Measurements from ENCODE around the gene PLEKHJ1. TPM values are rescaled to one million over a fixed set of nuclear protein-coding genes. Genes with fewer than 3 reads are reported as not detected.

Gene PLEKHJ1
- total and polyA plus RNA-seq, 4 donors: 64.4 to 76.4 (median 67.3) TPM

DNA sequence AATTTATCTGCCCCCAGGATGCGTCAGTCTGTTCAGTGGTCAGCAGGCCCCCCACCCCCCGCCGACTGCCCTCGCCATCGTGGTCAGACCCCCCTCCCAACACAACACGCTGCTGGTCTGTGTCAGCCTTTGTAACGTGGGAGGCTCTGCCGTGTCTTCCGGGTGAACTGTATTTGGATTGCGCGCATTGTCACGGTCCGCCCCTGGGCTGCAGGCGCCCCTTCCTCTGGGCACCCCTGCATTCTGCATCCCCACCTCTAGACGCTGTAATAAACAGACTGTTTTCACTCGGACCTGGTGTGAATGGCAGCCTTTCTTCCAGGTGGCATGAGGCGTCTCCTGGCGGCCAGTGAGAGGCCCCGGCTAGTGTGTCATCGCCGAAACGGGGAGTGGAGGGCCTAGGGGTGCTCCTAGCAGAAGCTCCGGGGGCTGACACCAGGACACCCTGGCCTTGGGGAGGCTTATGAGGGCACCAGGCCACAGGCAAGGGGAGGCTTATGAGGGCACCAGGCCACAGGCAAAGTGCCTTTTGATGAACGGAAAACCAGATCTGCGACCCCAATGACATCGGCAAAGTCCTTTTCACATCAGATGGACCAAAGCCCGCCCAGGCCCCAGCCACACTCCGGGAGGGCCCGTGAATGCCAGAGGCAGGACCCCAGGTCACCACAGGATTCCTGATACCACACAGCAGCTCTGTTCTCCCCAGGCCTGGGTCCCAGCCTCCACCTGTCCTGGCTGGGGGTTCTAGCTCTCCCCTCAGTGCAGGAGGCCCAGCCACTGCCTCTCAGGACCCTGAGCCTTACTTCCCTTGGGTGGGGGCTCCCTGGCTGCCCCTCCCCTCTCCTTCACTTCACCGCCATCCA is 3.6 kb downstream of the PLEKHJ1 start:
- Histone ChIP-seq H3K36me3 (ENCODE audit: control insufficient read depth in 4 of 4, insufficient read depth in 4 of 4, low read length in 4 of 4) (peaks cover 3 to 57% (median 8%) of the 10 kb centered on the region in 4 donors), H3K9ac (ENCODE audit: insufficient read depth in 1 of 2, low read length in 2 of 2) (no peak overlapping the region), H3K9me3 (ENCODE audit: control insufficient read depth in 4 of 4, insufficient read depth in 3 of 4, low read length in 3 of 4) (no peaks in the 10 kb centered on the region), H3K4me3 (no peak overlapping the region), H3K27ac (ENCODE audit: low read depth in 1 of 2, low read length in 1 of 2) (no peak overlapping the region), H3K27me3 (ENCODE audit: control insufficient read depth in 3 of 3, insufficient read depth in 3 of 3, low read length in 2 of 3) (no peaks in the 10 kb centered on the region), H3K4me1 (ENCODE audit: control insufficient read depth in 5 of 5, insufficient read depth in 5 of 5, low read length in 5 of 5) (peaks cover 3 to 20% (median 6%) of the 10 kb centered on the region in 5 donors)
- TF ChIP-seq, protein P1, sequence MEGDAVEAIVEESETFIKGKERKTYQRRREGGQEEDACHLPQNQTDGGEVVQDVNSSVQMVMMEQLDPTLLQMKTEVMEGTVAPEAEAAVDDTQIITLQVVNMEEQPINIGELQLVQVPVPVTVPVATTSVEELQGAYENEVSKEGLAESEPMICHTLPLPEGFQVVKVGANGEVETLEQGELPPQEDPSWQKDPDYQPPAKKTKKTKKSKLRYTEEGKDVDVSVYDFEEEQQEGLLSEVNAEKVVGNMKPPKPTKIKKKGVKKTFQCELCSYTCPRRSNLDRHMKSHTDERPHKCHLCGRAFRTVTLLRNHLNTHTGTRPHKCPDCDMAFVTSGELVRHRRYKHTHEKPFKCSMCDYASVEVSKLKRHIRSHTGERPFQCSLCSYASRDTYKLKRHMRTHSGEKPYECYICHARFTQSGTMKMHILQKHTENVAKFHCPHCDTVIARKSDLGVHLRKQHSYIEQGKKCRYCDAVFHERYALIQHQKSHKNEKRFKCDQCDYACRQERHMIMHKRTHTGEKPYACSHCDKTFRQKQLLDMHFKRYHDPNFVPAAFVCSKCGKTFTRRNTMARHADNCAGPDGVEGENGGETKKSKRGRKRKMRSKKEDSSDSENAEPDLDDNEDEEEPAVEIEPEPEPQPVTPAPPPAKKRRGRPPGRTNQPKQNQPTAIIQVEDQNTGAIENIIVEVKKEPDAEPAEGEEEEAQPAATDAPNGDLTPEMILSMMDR (IDR thresholded peaks at IDR 0.05; ENCODE audit: control extremely low read depth, extremely low read depth): no peak
- WGBS, 2 donors: 83 to 86% methylated on average over 30 of the region's 30 CpGs
- DNase-seq (no peak), ATAC-seq (ENCODE audit: insufficient read depth, low FRiP score) (no peak)

DNA sequence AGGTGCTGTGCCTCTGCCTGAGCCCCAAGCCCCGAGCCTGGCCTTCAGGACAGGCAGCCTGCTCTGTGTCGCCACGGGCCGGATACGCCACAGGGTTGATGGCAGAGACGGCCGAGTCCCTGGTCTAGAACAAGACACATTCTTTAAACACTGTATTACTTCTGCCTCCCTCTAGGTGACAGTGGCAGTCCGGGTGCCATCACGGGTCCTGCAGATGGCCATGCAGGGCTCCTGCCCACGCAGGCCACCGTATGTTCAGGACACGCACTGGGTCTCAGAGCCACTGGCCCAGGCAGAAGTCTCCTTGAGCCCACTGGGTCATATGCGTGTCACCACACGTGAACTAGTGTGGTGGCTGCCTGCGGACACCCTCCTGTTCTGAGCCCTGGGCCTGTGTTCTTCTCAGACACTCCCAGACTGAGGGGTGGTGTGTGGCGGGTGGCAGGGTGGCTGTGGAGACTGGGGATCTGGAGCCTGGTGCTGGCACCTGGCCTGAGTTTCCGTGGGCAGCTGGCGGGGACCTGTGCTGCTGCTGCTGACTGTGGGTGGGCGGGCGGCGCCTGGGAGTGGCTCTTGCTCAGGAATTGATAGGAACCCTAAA is 4.4 kb downstream of the PLEKHJ1 start:
- Histone ChIP-seq H3K27me3 (ENCODE audit: control insufficient read depth in 3 of 3, insufficient read depth in 3 of 3, low read length in 2 of 3) (no peaks in the 10 kb centered on the region), H3K9me3 (ENCODE audit: control insufficient read depth in 4 of 4, insufficient read depth in 3 of 4, low read length in 3 of 4) (no peaks in the 10 kb centered on the region), H3K4me3 (no peak overlapping the region), H3K27ac (ENCODE audit: low read depth in 1 of 2, low read length in 1 of 2) (no peak overlapping the region), H3K9ac (ENCODE audit: insufficient read depth in 1 of 2, low read length in 2 of 2) (no peak overlapping the region), H3K4me1 (ENCODE audit: control insufficient read depth in 5 of 5, insufficient read depth in 5 of 5, low read length in 5 of 5) (peaks cover 0 to 14% (median 4%) of the 10 kb centered on the region in 5 donors), H3K36me3 (ENCODE audit: control insufficient read depth in 4 of 4, insufficient read depth in 4 of 4, low read length in 4 of 4) (peaks cover 7 to 65% (median 8%) of the 10 kb centered on the region in 4 donors)
- 88 to 91% methylated on average over 21 of the region's 21 CpGs for WGBS, 2 donors
- no peak for ATAC-seq (ENCODE audit: insufficient read depth, low FRiP score)
- DNase-seq: no peak
- TF ChIP-seq, protein P1 (IDR thresholded peaks at IDR 0.05; ENCODE audit: control extremely low read depth, extremely low read depth): no peak

DNA sequence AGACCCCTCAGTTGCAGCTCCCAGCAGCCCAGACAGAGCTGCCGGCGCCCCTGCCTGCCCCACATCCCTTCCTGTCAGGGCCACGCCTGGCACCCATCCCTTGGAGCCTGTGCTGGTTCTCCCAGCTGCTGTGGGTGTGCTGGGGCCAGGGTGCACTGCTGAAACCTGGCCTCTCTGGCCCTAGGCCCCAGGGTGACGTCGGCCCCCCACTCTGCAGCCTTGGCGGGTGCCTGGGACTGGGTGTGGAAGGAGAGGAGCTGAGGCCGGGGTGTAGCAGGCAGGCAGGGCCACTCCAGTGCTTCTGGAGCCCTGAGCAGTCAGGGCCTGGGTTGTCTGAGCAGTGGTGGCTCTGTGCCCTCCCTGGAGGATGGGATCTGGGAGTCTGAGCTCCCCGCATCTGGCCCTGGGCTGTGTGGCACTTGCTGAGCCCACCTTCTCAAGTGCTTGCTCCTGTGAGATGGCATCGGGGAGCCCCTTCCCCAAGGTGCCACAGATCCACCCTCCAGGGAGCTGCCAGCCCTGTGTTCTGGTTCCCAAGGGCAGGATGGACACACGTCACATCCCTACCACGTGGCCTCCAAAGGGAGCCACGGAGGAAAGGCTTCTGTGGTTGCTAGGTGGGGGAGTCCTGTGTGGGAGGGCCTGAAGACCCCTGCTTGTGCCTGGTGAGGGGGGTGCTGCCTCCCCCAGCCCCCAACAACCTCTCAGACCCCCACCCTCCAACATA is 5.2 kb downstream of the PLEKHJ1 start:
- H3K4me3 ChIP-seq: no peak overlapping the region
- WGBS, 2 donors: 79 to 83% methylated on average over 12 of the region's 12 CpGs
- H3K27ac ChIP-seq (ENCODE audit: low read depth in 1 of 2, low read length in 1 of 2): no peak overlapping the region

More for the DNA sequence above, 5.2 kb downstream of the PLEKHJ1 start:
- H3K4me1 ChIP-seq (ENCODE audit: control insufficient read depth in 5 of 5, insufficient read depth in 5 of 5, low read length in 5 of 5): peaks cover 0 to 14% (median 4%) of the 10 kb centered on the region in 5 donors
- no peak overlapping the region for H3K9ac ChIP-seq (ENCODE audit: insufficient read depth in 1 of 2, low read length in 2 of 2)
- no peaks in the 10 kb centered on the region for H3K27me3 ChIP-seq (ENCODE audit: control insufficient read depth in 3 of 3, insufficient read depth in 3 of 3, low read length in 2 of 3)
- no peak for DNase-seq
- H3K9me3 ChIP-seq (ENCODE audit: control insufficient read depth in 4 of 4, insufficient read depth in 3 of 4, low read length in 3 of 4): no peaks in the 10 kb centered on the region
- ATAC-seq (ENCODE audit: insufficient read depth, low FRiP score): no peak
- H3K36me3 ChIP-seq (ENCODE audit: control insufficient read depth in 4 of 4, insufficient read depth in 4 of 4, low read length in 4 of 4): peaks cover 8 to 72% (median 11%) of the 10 kb centered on the region in 4 donors
- TF ChIP-seq, protein P1 (IDR thresholded peaks at IDR 0.05; ENCODE audit: control extremely low read depth, extremely low read depth): no peak
